ENCODE results near the gene MEIS2. TPM values are rescaled to one million over a fixed set of nuclear protein-coding genes. Genes with fewer than 3 reads are reported as not detected.

MEIS2 gene
- total RNA-seq, 1 donor, result 43.7 TPM

GRCh38 chr15:37061996-37062395 lies 38.4 kb downstream of the MEIS2 start:
- no peak for TF ChIP-seq CTCF (IDR thresholded peaks at IDR 0.05; ENCODE audit: insufficient read depth, low read length)
- no peak for DNase-seq (ENCODE audit: low read depth)
- H3K4me3 ChIP-seq (ENCODE audit: low read depth, low read length), result no peak overlapping the region

- no peak overlapping the region for H3K4me3 ChIP-seq (ENCODE audit: low read depth, low read length)
- peak; percentile 93 for DNase-seq (ENCODE audit: low read depth)
- no peak for TF ChIP-seq CTCF (IDR thresholded peaks at IDR 0.05; ENCODE audit: insufficient read depth, low read length)
Measured at GRCh38 chr15:37059086-37059485, 41.3 kb downstream of the MEIS2 start.

GRCh38 chr15:37058316-37058985 lies 41.9 kb downstream of the MEIS2 start:
- H3K4me3 ChIP-seq (ENCODE audit: low read depth, low read length), result no peak overlapping the region
- no peak for DNase-seq (ENCODE audit: low read depth)
- TF ChIP-seq CTCF (IDR thresholded peaks at IDR 0.05; ENCODE audit: insufficient read depth, low read length), result no peak

- TF ChIP-seq CTCF (IDR thresholded peaks at IDR 0.05; ENCODE audit: insufficient read depth, low read length), result no peak
- H3K4me3 ChIP-seq (ENCODE audit: low read depth, low read length), result no peak overlapping the region
- DNase-seq (ENCODE audit: low read depth), result no peak
Measured at GRCh38 chr15:37057831-37058230, 42.5 kb downstream of the MEIS2 start.

GRCh38 chr15:37057256-37057655 lies 43.1 kb downstream of the MEIS2 start:
- H3K4me3 ChIP-seq (ENCODE audit: low read depth, low read length), result no peak overlapping the region
- TF ChIP-seq CTCF (IDR thresholded peaks at IDR 0.05; ENCODE audit: insufficient read depth, low read length), result no peak
- DNase-seq (ENCODE audit: low read depth), result no peak

GRCh38 chr15:37056177-37057121 lies 43.9 kb downstream of the MEIS2 start:
- DNase-seq (ENCODE audit: low read depth), result peak; percentile 36
- no peak for TF ChIP-seq CTCF (IDR thresholded peaks at IDR 0.05; ENCODE audit: insufficient read depth, low read length)
- no peak overlapping the region for H3K4me3 ChIP-seq (ENCODE audit: low read depth, low read length)
